Body of pancreas (tissue), 4 donors: Measurements from ENCODE around the gene SDF2. TPM values are rescaled to one million over a fixed set of nuclear protein-coding genes. Genes with fewer than 3 reads are reported as not detected.

Source experiments
- ATAC-seq: fragments of 150-250 bp; one replicate; pipeline ENCODE4 v1.9.1; 2016
- DNase-seq, 4 donors: peaks; one replicate each; pipeline ENCODE4 v3.0.0-alpha.2; 2019
- H3K27ac ChIP-seq, 4 donors: fragments of 200-600 bp; sonication (generic); 1 replicate in 3 of 4; 2 replicates in 1 of 4; pipeline versions ENCODE4 v1.5.1 to v1.6.1; 2016 to 2019; ENCODE audit warnings: mild to moderate bottlenecking in 1 of 4, mixed read lengths in 1 of 4, moderate library complexity in 1 of 4
- H3K27me3 ChIP-seq, 2 donors: fragments of 200-600 bp; sonication (generic); one replicate each; pipeline ENCODE4 v1.6.0; 2016; ENCODE audit warnings: mild to moderate bottlenecking in 1 of 2
- H3K36me3 ChIP-seq, 2 donors: fragments of 200-600 bp; sonication (generic); replicated peaks in 1 of 2; 2 replicates each; pipeline ENCODE4 v1.5.1; 2016; ENCODE audit warnings: low read depth in 2 of 2; ENCODE audit not compliant: insufficient read depth in 1 of 2
- H3K4me1 ChIP-seq: fragments of 200-600 bp; sonication (generic); one replicate; pipeline ENCODE4 v1.6.0; 2016
- H3K4me3 ChIP-seq, 2 donors: fragments of 200-600 bp; sonication (generic); 1 replicate in 1 of 2; 2 replicates in 1 of 2; pipeline ENCODE4 v1.5.1; 2016 to 2019
- H3K9me3 ChIP-seq, 3 donors: fragments of 200-600 bp; sonication (generic); 1 replicate in 2 of 3; 2 replicates in 1 of 3; pipeline ENCODE4 v1.5.1; 2016
- CTCF ChIP-seq, 7 experiments: fragments of 450-650 bp in 4 of 7; fragments of 200-600 bp in 3 of 7; sonication (generic) in 3 of 7; IDR thresholded peaks; one replicate each; pipeline ENCODE4 v1.5.1; 2016 to 2019; ENCODE audit warnings: antibody characterized with exemption in 7 of 7
- POLR2A ChIP-seq, 3 donors: fragments of 450-650 bp; IDR thresholded peaks; one replicate each; pipeline ENCODE4 v1.6.1; 2016; ENCODE audit warnings: antibody characterized with exemption in 3 of 3, mild to moderate bottlenecking in 2 of 3
- WGBS, 2 donors: methylation state at CpG; one replicate each; pipeline ENCODE4 v1.1.5; 2017; 5-methylcytosine and 5-hydroxymethylcytosine counted together
- intact Hi-C: fragments of 100-400 bp; cut with DNase I; formaldehyde crosslinking; loops from one replicate; pipeline ENCODE4 v1.15.1; 2023
- total RNA-seq, 2 donors: library from RNA; depleted of rRNA; stranded (reverse); fragments of >200 nt; gene quantifications; one replicate each; pipeline ENCODE4 v1.1.0, GENCODE V29; 2016

SDF2 gene
- total RNA-seq, 2 donors from 2014 or later: 13.8 to 22.8 TPM

DNA sequence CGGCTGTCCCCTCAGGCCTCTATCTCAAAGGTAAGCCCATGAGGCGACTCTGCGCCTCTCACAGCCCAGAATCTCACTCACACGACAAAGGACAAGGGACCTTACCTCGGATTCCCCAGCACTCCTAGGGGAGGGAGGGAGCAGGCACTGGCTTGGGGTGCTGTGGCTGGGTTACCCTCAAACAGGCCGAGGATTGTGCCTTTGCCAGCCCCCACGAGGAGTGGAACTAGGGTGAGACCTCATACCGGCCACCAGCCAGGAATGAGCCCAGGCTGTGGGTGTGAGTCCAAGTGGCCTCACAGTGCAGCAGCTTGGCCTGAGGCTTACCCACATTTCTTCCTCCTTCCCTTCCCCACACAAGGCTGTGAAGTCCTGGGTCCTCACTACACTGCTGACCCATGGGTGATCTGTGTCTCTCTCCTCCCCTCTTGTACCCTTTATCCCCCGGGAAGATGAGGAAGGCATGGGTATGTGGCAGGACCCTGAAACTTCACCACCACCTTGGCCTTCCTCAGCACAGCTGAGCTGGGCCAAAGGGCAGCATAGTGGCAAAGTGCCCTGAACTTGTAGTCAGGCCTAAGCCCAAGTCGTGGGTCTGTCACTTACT lies 44.1 kb upstream of the SDF2 start:
- Histone ChIP-seq H3K27ac (no peak overlapping the region), H3K4me3 (no peak overlapping the region), H3K9me3 (no peaks in the 10 kb centered on the region), H3K36me3 (peaks cover 0 to 21% of the 10 kb centered on the region in 2 donors), H3K27me3 (no peaks in the 10 kb centered on the region), H3K4me1 (peaks cover 4% of the 10 kb centered on the region)
- ATAC-seq: no peak
- DNase-seq: no peak
- 66 to 71% methylated on average over 5 to 10 of the region's 10 CpGs for WGBS, 2 donors
- intact Hi-C loops: no loop called here
- TF ChIP-seq CTCF (IDR thresholded peaks at IDR 0.05): no peak
- TF ChIP-seq POLR2A (IDR thresholded peaks at IDR 0.05): no peak

DNA sequence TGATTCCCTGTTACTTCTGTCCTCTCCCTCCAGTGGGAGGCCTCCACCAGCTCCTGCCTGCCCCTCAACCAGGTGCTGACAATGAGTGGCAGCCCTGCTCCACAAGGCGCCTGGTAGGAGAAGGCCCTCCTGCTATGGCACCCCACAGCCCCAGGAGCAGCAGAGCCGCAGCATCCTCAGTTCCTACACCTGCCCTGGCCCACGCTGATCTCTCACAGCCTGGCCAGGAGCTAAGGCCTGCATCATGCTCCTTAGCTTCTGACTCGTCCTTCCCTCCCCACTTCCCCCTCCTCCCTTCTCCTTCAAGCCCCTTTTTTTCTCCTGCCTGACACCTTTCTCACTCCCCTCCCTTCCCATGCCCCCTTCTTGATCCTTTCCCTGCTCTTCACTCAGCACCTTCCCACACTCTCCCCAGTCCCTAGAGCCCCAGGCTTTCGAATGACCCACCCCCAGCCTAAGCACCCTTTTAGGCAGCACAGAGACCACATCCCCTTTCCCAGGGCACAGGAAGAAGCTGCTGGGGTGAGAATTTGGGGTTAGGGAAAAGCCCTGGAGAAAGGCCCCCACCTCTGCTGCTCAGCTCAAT lies 43.5 kb upstream of the SDF2 start:
- no peak overlapping the region for H3K27ac ChIP-seq
- no peaks in the 10 kb centered on the region for H3K4me1 ChIP-seq
- ATAC-seq (no peak), DNase-seq (no peak)
- H3K9me3 ChIP-seq: no peaks in the 10 kb centered on the region
- intact Hi-C loops: no loop called here
- 78 to 87% methylated on average over 4 to 5 of the region's 5 CpGs for WGBS, 2 donors
- no peak overlapping the region for H3K4me3 ChIP-seq
- H3K27me3 ChIP-seq: no peaks in the 10 kb centered on the region
- TF ChIP-seq CTCF (IDR thresholded peaks at IDR 0.05) (no peak), POLR2A (IDR thresholded peaks at IDR 0.05) (no peak)
- H3K36me3 ChIP-seq: peaks cover 0 to 25% of the 10 kb centered on the region in 2 donors

DNA sequence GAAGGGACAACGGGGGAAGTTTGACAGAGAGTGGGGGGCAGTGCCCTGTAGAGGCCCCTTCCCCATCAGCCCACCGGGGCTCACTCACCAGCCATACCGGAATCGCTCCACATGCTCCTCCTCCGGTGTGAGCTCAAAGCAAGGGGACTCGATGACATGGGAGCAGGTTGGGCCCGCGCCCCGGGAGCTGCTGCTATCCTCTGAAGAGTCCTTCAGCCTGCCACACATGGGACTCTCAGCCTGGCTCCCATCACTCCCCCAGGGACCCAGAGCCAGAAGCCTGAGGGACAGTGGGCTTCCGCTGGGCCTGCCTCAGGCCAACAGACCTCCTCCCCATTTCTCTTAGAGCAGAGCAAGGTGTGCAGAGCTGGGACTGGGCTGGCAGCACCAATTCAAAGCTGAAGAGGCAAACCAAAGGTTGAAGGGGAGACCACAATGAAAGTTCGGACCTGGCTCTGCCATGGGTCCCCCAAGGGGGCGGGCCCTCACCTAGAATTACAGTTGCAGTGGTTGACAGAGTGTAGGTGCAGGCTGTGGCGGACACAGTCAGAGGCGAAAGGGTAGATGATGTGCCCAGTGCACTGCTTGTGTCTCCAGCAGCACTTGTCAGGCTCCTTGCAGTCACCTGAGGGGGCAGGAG lies 42.6 kb upstream of the SDF2 start:
- TF ChIP-seq POLR2A (IDR thresholded peaks at IDR 0.05) (no peak), CTCF (IDR thresholded peaks at IDR 0.05) (no peak)
- peaks cover 0 to 33% of the 10 kb centered on the region in 2 donors for H3K36me3 ChIP-seq
- WGBS, 2 donors: 78 to 91% methylated on average over 10 to 14 of the region's 14 CpGs
- H3K27me3 ChIP-seq: no peaks in the 10 kb centered on the region
- intact Hi-C loops: no loop called here
- no peaks in the 10 kb centered on the region for H3K9me3 ChIP-seq
- no peak overlapping the region for H3K27ac ChIP-seq
- H3K4me3 ChIP-seq: no peak overlapping the region
- ATAC-seq (no peak), DNase-seq (no peak)
- no peaks in the 10 kb centered on the region for H3K4me1 ChIP-seq

- no peaks in the 10 kb centered on the region for H3K4me1 ChIP-seq
- no peaks in the 10 kb centered on the region for H3K27me3 ChIP-seq
- TF ChIP-seq CTCF (IDR thresholded peaks at IDR 0.05): no peak
- no peak for TF ChIP-seq POLR2A (IDR thresholded peaks at IDR 0.05)
- no peak overlapping the region for H3K4me3 ChIP-seq
- peaks cover 0 to 39% of the 10 kb centered on the region in 2 donors for H3K36me3 ChIP-seq
- no peak for ATAC-seq
- 82 to 86% methylated on average over 16 of the region's 16 CpGs for WGBS, 2 donors
- intact Hi-C loops: no loop called here
- no peak overlapping the region for H3K27ac ChIP-seq
- no peaks in the 10 kb centered on the region for H3K9me3 ChIP-seq
- no peak for DNase-seq
These were observed 42.0 kb upstream of the SDF2 start for GRCh38 chr17:28703552-28704218.
